Endometrial microvascular endothelial cells (primary cell): Measurements from ENCODE around the gene COQ10B. TPM values are rescaled to one million over a fixed set of nuclear protein-coding genes. Genes with fewer than 3 reads are reported as not detected.

Experiments used
- in situ Hi-C: cut with HindIII; loops from 2 replicates; pipeline ENCODE4 v1.10.0; 2017; ENCODE audit warnings: low sequenced_read_pairs, low pct_unique_long_range_greater_than_20kb; ENCODE audit errors: inconsistent ontology term
- total RNA-seq: library from RNA; depleted of rRNA; stranded (reverse); fragments of >200 nt; gene quantifications from one replicate; pipeline ENCODE4 v1.2.3, GENCODE V29; 2015; ENCODE audit errors: inconsistent ontology term

COQ10B gene
- total RNA-seq, 1 donor from 2014 or later, result 24.3 TPM

GRCh38 chr2:197498235-197498936, 45.0 kb downstream of the COQ10B start:
- in situ Hi-C loops, result no loop called here

- in situ Hi-C loops, result no loop called here
These were observed 45.7 kb downstream of the COQ10B start for GRCh38 chr2:197498937-197499593.

GRCh38 chr2:197499594-197500502, 46.5 kb downstream of the COQ10B start, which contains the start of the genes HSPD1 and HSPE1:
TSS of gene HSPD1 (minus strand) at chr2:197499840. CDS start at chr2:197498848, 992 bp downstream.
TSS of gene HSPE1 (plus strand) at chr2:197500379. CDS start at chr2:197500437, 58 bp downstream.
- in situ Hi-C loops, result no loop called here

- in situ Hi-C loops, result no loop called here
These were observed 47.3 kb downstream of the COQ10B start for GRCh38 chr2:197500503-197501131.

GRCh38 chr2:197502201-197502600, 48.8 kb downstream of the COQ10B start:
- in situ Hi-C loops, result no loop called here

- in situ Hi-C loops, result no loop called here
These were observed 49.3 kb downstream of the COQ10B start for GRCh38 chr2:197502685-197503084.

- in situ Hi-C loops, result no loop called here
These were observed 50.6 kb downstream of the COQ10B start for GRCh38 chr2:197504000-197504399.

GRCh38 chr2:197504512-197504911, 51.2 kb downstream of the COQ10B start:
- in situ Hi-C loops, result no loop called here

- in situ Hi-C loops, result no loop called here
These were observed 53.3 kb downstream of the COQ10B start for GRCh38 chr2:197506658-197507057.

GRCh38 chr2:197513915-197514314, 60.6 kb downstream of the COQ10B start:
- in situ Hi-C loops, result no loop called here

- in situ Hi-C loops, result no loop called here
These were observed 61.4 kb downstream of the COQ10B start for GRCh38 chr2:197514754-197515153.

GRCh38 chr2:197515315-197515738, 62.0 kb downstream of the COQ10B start:
- in situ Hi-C loops, result no loop called here

GRCh38 chr2:197515739-197516392, 62.5 kb downstream of the COQ10B start, which contains the start of gene MOB4:
TSS of gene MOB4 (plus strand) at chr2:197516066. CDS start at chr2:197516087, 21 bp downstream.
- in situ Hi-C loops, result no loop called here

- in situ Hi-C loops, result no loop called here
These were observed 63.0 kb downstream of the COQ10B start for GRCh38 chr2:197516393-197516761.

GRCh38 chr2:197517150-197517549, 63.8 kb downstream of the COQ10B start:
- in situ Hi-C loops, result no loop called here
